ENCODE data around the gene USP40. TPM values are rescaled to one million over a fixed set of nuclear protein-coding genes. Genes with fewer than 3 reads are reported as not detected.

USP40 gene
- total and polyA plus RNA-seq, 10 of the 15 experiments (the other 5 are each of a cell fraction or from before 2014, with no cell fraction given): 3.4 to 20.8 (median 15.2) TPM

GRCh38 chr2:233571462-233571861 is 4.9 kb upstream of the USP40 start (continued):
- no peak for TF ChIP-seq E2F4 (IDR thresholded peaks at IDR 0.05; ENCODE audit: low read depth, low read length)
- TF ChIP-seq CREB1 (IDR thresholded peaks at IDR 0.05; ENCODE audit: low read depth): no peak
- TF ChIP-seq MEF2B (IDR thresholded peaks at IDR 0.05; ENCODE audit: partially characterized antibody, poor library complexity, severe bottlenecking): no peak
- TF ChIP-seq KDM1A (IDR thresholded peaks at IDR 0.05; ENCODE audit: borderline replicate concordance): no peak
- no peak for TF ChIP-seq HSF1 (IDR thresholded peaks at IDR 0.05; ENCODE audit: low read depth, low read length)
- TF ChIP-seq ZBTB11 (CRISPR knock-in tag; IDR thresholded peaks at IDR 0.05): no peak

GRCh38 chr2:233571001-233571400 is 4.4 kb upstream of the USP40 start:
- SMC1A ChIA-PET (ENCODE audit: uncharacterized antibody, unreplicated experiment): no interaction called here
- TF ChIP-seq PAX5 (IDR thresholded peaks at IDR 0.05; ENCODE audit: borderline replicate concordance, low read depth, low read length): no peak
- no peak for TF ChIP-seq SIN3A (IDR thresholded peaks at IDR 0.05; ENCODE audit: low read depth, low read length)
- no peak for TF ChIP-seq CHD4 (IDR thresholded peaks at IDR 0.05)
- TF ChIP-seq PKNOX1 (IDR thresholded peaks at IDR 0.05): no peak
- no peak for TF ChIP-seq SUPT20H (IDR thresholded peaks at IDR 0.05; ENCODE audit: borderline replicate concordance, control insufficient read depth, low read depth, low read length)
- TF ChIP-seq E2F4 (IDR thresholded peaks at IDR 0.05; ENCODE audit: low read depth, low read length): no peak
- no peak for TF ChIP-seq CREM (IDR thresholded peaks at IDR 0.05; ENCODE audit: low read depth)
- no peak for TF ChIP-seq BCL11A (IDR thresholded peaks at IDR 0.05; ENCODE audit: low read depth, low read length)

More at GRCh38 chr2:233571001-233571400, 4.4 kb upstream of the USP40 start:
- in situ Hi-C loops (cut with MboI) (no loop called here), intact Hi-C loops (cut with micrococcal nuclease; ENCODE audit: unreplicated experiment) (no loop called here)
- POLR2A ChIA-PET: no interaction called here
- RAD21 ChIA-PET (ENCODE audit: unreplicated experiment): no interaction called here
- no peak for ATAC-seq
- CTCF ChIA-PET: no interaction called here
- no peaks in the 10 kb centered on the region for H4K20me1 ChIP-seq (ENCODE audit: control insufficient read depth, insufficient read depth)
- no peaks in the 10 kb centered on the region for H3K9me3 ChIP-seq (replicated peaks; ENCODE audit: control insufficient read depth, insufficient read depth, low read length)
- H3K4me3 ChIP-seq: no peak overlapping the region
- H2AFZ ChIP-seq (ENCODE audit: control insufficient read depth, low read depth, low read length): no peak overlapping the region
- BruUV-seq (replicated peaks): no TSS peak
- no peaks in the 10 kb centered on the region for H3K36me3 ChIP-seq (ENCODE audit: control insufficient read depth in 2 of 2, insufficient read depth in 2 of 2, low read length in 1 of 2)
- no peak overlapping the region for H3K4me2 ChIP-seq (ENCODE audit: control insufficient read depth, insufficient read depth)
- WGBS (ENCODE audit: insufficient coverage, insufficient replicate concordance, low lambda C conversion rate, missing lambda C conversion rate): 12% methylated on average over 1 of the region's 1 CpG
- H3K27ac ChIP-seq (ENCODE audit: control insufficient read depth, insufficient read depth): no peak overlapping the region
- no peaks in the 10 kb centered on the region for H3K4me1 ChIP-seq (ENCODE audit: control insufficient read depth, insufficient read depth, low read length)
- no peak overlapping the region for H3K9ac ChIP-seq (ENCODE audit: control insufficient read depth, insufficient read depth, low read length)
- H3K79me2 ChIP-seq (ENCODE audit: control insufficient read depth, insufficient read depth, low read length): 0 out of 2 replicates have a peak, but pooled peaks cover 4% of the 10 kb centered on the region
- no peak for FAIRE-seq
- DNase-seq (ENCODE audit: low read depth, low spot score): no peak
- no peaks in the 10 kb centered on the region for H3K27me3 ChIP-seq (replicated peaks in 1 of 2; ENCODE audit: control insufficient read depth in 2 of 2, insufficient read depth in 2 of 2, low read length in 1 of 2)

Measured in GM12878 (cell line).